Gastroesophageal sphincter (tissue), 4 donors: Measurements from ENCODE around the gene CUTA. TPM values are rescaled to one million over a fixed set of nuclear protein-coding genes. Genes with fewer than 3 reads are reported as not detected.
A peak's percentile ranks its signal among the peaks of the same experiment; 100 is the strongest.

ENCODE experiments used
- ATAC-seq: fragments of 150-250 bp; one replicate; pipeline ENCODE4 v1.9.1; 2016; ENCODE audit warnings: mild to moderate bottlenecking, moderate library complexity
- H3K27ac ChIP-seq, 4 donors: fragments of 200-600 bp; sonication (generic) in 3 of 4; 1 replicate in 3 of 4; 2 replicates in 1 of 4; pipeline ENCODE4 v1.5.1; 2016 to 2019
- H3K27me3 ChIP-seq: fragments of 200-600 bp; sonication (generic); one replicate; pipeline ENCODE4 v1.5.1; 2019
- H3K36me3 ChIP-seq, 2 donors: fragments of 200-600 bp; sonication (generic); one replicate each; pipeline ENCODE4 v1.5.1; 2019; ENCODE audit warnings: control low read depth in 1 of 2
- H3K4me1 ChIP-seq, 3 donors: fragments of 200-600 bp; sonication (generic); 1 replicate in 2 of 3; 2 replicates in 1 of 3; pipeline ENCODE4 v1.5.1; 2016 to 2019; ENCODE audit warnings: control low read depth in 2 of 3
- H3K4me3 ChIP-seq, 2 donors: fragments of 200-600 bp; sonication (generic); one replicate each; pipeline ENCODE4 v1.5.1; 2019; ENCODE audit warnings: mild to moderate bottlenecking in 1 of 2, moderate library complexity in 1 of 2
- H3K9me3 ChIP-seq, 3 donors: fragments of 200-600 bp; sonication (generic); one replicate each; pipeline ENCODE4 v1.5.1; 2017 to 2019; ENCODE audit warnings: control low read depth in 2 of 3
- CTCF ChIP-seq, 4 experiments: fragments of 200-600 bp in 2 of 4; fragments of 450-650 bp in 2 of 4; sonication (generic) in 1 of 4; IDR thresholded peaks; one replicate each; pipeline ENCODE4 v1.5.1; 2017 to 2019; ENCODE audit warnings: antibody characterized with exemption in 4 of 4, mild to moderate bottlenecking in 2 of 4, moderate library complexity in 2 of 4
- EP300 ChIP-seq: sonication (generic); formaldehyde crosslinking; IDR thresholded peaks from one replicate; pipeline ENCODE4 v1.6.1; 2017; ENCODE audit warnings: antibody characterized with exemption, mild to moderate bottlenecking
- POLR2A ChIP-seq, 2 donors: fragments of 450-650 bp; IDR thresholded peaks; one replicate each; pipeline ENCODE4 v1.6.1; 2017; ENCODE audit warnings: antibody characterized with exemption in 2 of 2, mild to moderate bottlenecking in 2 of 2, moderate library complexity in 1 of 2
- POLR2AphosphoS5 ChIP-seq: sonication (generic); formaldehyde crosslinking; IDR thresholded peaks from one replicate; pipeline ENCODE4 v1.6.1; 2017; ENCODE audit warnings: antibody characterized with exemption
- WGBS, 2 donors: methylation state at CpG; one replicate each; pipeline ENCODE4 v1.1.5; 2018; ENCODE audit warnings: low coverage in 1 of 2; 5-methylcytosine and 5-hydroxymethylcytosine counted together
- total RNA-seq, 4 donors: library from RNA; depleted of rRNA; stranded (reverse); fragments of >200 nt; gene quantifications; one replicate each; pipeline ENCODE4 v1.1.0, GENCODE V29; 2016

CUTA gene
- total RNA-seq: 100 to 1,000 TPM in 3 of 4 donors, 10 to 100 TPM in 1; 90.2 to 144 (median 124) TPM

- Histone ChIP-seq H3K4me3 (peak within 1 kb of the TSS; percentile 57 to 63), H3K27ac (peak within 1 kb of the TSS; percentile 87 to 98 (median 93)), H3K4me1 (peaks cover 4 to 81% (median 23%) of the 10 kb centered on the region in 3 donors), H3K27me3 (no peaks in the 10 kb centered on the region), H3K9me3 (no peaks in the 10 kb centered on the region), H3K36me3 (peaks cover 0 to 30% of the 10 kb centered on the region in 2 donors)
- TF ChIP-seq POLR2A (IDR thresholded peaks at IDR 0.05) (peak; percentile 61 to 76), CTCF (IDR thresholded peaks at IDR 0.05) (peak in 2 of 4 experiments; percentile 29 to 53), EP300 (no peak), POLR2AphosphoS5 (peak; percentile 88)
- WGBS, 2 donors: 0 to 3% methylated on average over 2 to 11 of the region's 51 CpGs
- ATAC-seq: peak; percentile 97
Measured at GRCh38 chr6:33417903-33418689, at the start of gene CUTA. Gene CUTA (minus strand): TSS chr6:33418107. CDS start chr6:33418000, 107 bp downstream.

- ATAC-seq: no peak
- no peaks in the 10 kb centered on the region for H3K27me3 ChIP-seq
- H3K4me1 ChIP-seq: no peaks in the 10 kb centered on the region
- WGBS, 2 donors: 58 to 71% methylated on average over 4 to 7 of the region's 7 CpGs
- TF ChIP-seq POLR2AphosphoS5 (no peak), EP300 (no peak), CTCF (IDR thresholded peaks at IDR 0.05) (no peak), POLR2A (IDR thresholded peaks at IDR 0.05) (no peak)
- H3K36me3 ChIP-seq: no peaks in the 10 kb centered on the region
- H3K9me3 ChIP-seq: no peaks in the 10 kb centered on the region
- no peak overlapping the region for H3K4me3 ChIP-seq
- no peak overlapping the region for H3K27ac ChIP-seq
Measured at GRCh38 chr6:33467091-33467490, 49.2 kb upstream of the CUTA start.

GRCh38 chr6:33466075-33466735, 48.3 kb upstream of the CUTA start:
- Histone ChIP-seq H3K27ac (no peak overlapping the region), H3K4me3 (no peak overlapping the region), H3K27me3 (no peaks in the 10 kb centered on the region), H3K36me3 (no peaks in the 10 kb centered on the region), H3K4me1 (no peaks in the 10 kb centered on the region), H3K9me3 (no peaks in the 10 kb centered on the region)
- TF ChIP-seq POLR2A (IDR thresholded peaks at IDR 0.05) (no peak), CTCF (IDR thresholded peaks at IDR 0.05) (no peak)
- 100% methylated on average over 2 of the region's 4 CpGs; no CpG with 5 or more reads in 1 of the 2 donors for WGBS, 2 donors
- no peak for ATAC-seq

- H3K9me3 ChIP-seq: no peaks in the 10 kb centered on the region
- 100% methylated on average over 2 of the region's 2 CpGs; no CpG with 5 or more reads in 1 of the 2 donors for WGBS, 2 donors
- H3K27me3 ChIP-seq: no peaks in the 10 kb centered on the region
- H3K36me3 ChIP-seq: peaks cover 0 to 23% of the 10 kb centered on the region in 2 donors
- no peak overlapping the region for H3K27ac ChIP-seq
- no peak overlapping the region for H3K4me3 ChIP-seq
- TF ChIP-seq POLR2AphosphoS5 (no peak), EP300 (no peak), CTCF (IDR thresholded peaks at IDR 0.05) (no peak), POLR2A (IDR thresholded peaks at IDR 0.05) (no peak)
- ATAC-seq: no peak
- peaks cover 0 to 15% (median 5%) of the 10 kb centered on the region in 3 donors for H3K4me1 ChIP-seq
Measured at GRCh38 chr6:33459226-33459625, 41.3 kb upstream of the CUTA start.
